RPMI8226 (cell line): Measurements from ENCODE around the gene PPM1J.
"Not testable (repeated sequence)": the region's sequence is repeated elsewhere in the genome, so short reads cannot be mapped to it uniquely, and the experiment has no call there.

Experiments used
- DNase-seq: peaks from one replicate; pipeline ENCODE4 v3.0.0-alpha.2; 2015

Gene PPM1J

GRCh38 chr1:112715264-112716053 lies at the start of gene PPM1J:
Gene PPM1J (minus strand): TSS chr1:112715332. CDS start chr1:112715301, 31 bp downstream.
- DNase-seq = peak; percentile 90

- no peak for DNase-seq
These were observed 47.7 kb upstream of the PPM1J start for GRCh38 chr1:112762541-112763500.

GRCh38 chr1:112761714-112762480 lies 46.8 kb upstream of the PPM1J start:
- no peak for DNase-seq

- no peak for DNase-seq
These were observed 44.1 kb upstream of the PPM1J start for GRCh38 chr1:112759228-112759627.

GRCh38 chr1:112754116-112754628 lies 39.0 kb upstream of the PPM1J start:
- no peak for DNase-seq

GRCh38 chr1:112748396-112748795 lies 33.3 kb upstream of the PPM1J start:
- no peak for DNase-seq

GRCh38 chr1:112744009-112744578 lies 29.0 kb upstream of the PPM1J start:
- DNase-seq = no peak

GRCh38 chr1:112743174-112744008 lies 28.3 kb upstream of the PPM1J start:
- DNase-seq = no peak

- DNase-seq = no peak
These were observed 22.4 kb upstream of the PPM1J start for GRCh38 chr1:112737573-112737972.

GRCh38 chr1:112735752-112736151 lies 20.6 kb upstream of the PPM1J start:
- DNase-seq = no peak

GRCh38 chr1:112731451-112731850 lies 16.3 kb upstream of the PPM1J start:
- DNase-seq = no peak

GRCh38 chr1:112729909-112730308 lies 14.8 kb upstream of the PPM1J start:
- no peak for DNase-seq

GRCh38 chr1:112729011-112729410 lies 13.9 kb upstream of the PPM1J start:
- not testable (repeated sequence) for DNase-seq

GRCh38 chr1:112728306-112728971 lies 13.3 kb upstream of the PPM1J start:
- DNase-seq = not testable (repeated sequence)

GRCh38 chr1:112727716-112728115 lies 12.6 kb upstream of the PPM1J start:
- DNase-seq = no peak

- not testable (repeated sequence) for DNase-seq
These were observed 9.1 kb upstream of the PPM1J start for GRCh38 chr1:112724240-112724639.

GRCh38 chr1:112723511-112723839 lies 8.3 kb upstream of the PPM1J start:
- DNase-seq = no peak

GRCh38 chr1:112722601-112723510 lies 7.7 kb upstream of the PPM1J start:
- DNase-seq = no peak

- DNase-seq = no peak
These were observed 6.9 kb upstream of the PPM1J start for GRCh38 chr1:112721966-112722524.
